NCI-H2196 treated with DMSO at 0.1 percent for 48 hours (cell line): ENCODE results near the gene ARID5A.

Source experiments
- DNase-seq: peaks from one replicate; lab custom pipeline; 2025; ENCODE audit not compliant: unreplicated experiment; lab: John Stamatoyannopoulos, UW

The ARID5A gene

DNA sequence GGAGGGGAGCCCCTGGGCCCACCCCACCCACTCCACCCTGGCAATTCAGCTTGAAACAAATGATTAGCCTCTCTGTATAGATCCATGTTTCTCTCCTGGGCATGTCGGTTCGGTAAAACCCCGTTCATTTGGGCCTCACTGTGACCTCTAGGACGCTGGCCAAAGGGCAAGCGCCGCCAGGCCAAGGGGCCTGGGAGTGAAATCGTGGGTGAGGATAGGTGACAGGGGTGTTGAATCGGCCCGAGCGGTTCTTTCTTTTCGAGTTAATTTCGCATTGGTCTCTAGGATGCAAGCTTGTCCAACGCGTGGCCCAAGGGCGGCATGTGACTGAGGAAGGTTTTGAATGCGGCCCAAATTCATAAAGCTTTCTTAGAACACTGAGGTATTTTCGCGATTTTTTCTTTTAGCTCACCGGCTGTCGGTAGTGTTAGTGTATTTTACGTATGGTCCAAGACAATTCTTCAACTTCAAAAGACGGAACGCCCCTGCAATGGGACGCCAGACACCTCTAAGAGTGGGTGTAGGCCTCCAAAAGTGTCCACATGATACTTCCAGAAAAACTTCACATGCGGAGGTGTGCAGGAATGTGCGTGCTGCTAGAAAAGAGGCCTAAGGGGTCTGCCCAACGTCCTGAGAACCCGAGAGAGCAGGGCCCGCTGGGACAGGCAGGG lies 9.8 kb upstream of the ARID5A start:
- DNase-seq, result no peak

DNA sequence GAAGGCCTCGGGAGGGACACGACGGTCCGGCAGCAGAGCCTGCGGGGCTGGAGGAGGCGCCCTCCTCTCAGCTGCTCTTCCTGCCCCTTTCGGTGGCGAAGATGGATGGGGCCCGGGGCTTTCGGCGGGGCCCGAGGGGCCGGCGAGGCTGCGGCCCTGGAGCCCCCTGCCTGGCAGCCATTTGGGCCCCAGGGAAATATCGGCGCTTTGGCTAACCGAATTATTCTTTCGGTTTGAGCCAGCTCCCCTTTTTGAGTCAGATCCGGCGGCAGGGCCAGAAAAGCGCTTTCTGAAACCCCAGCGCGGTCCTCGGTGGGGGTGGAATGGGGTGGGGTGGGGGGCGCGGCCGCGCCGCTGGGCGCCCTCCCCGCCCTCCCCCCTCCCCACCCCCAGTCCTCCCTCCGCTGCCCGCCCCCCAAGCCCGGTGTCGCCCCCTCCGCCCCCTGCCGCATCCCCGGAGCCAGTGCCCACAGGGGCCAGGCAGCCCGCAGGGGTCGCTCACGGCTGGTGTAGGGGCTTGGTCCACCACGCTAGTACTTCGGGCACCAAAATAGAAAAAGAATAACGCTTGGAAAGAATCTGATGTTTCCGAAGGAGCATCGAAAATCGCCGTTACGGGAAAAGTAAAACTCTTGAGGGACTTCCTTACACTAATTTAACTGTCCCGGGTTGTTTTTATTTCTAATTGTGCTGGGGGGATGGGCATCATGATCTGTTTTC lies 9.1 kb upstream of the ARID5A start:
- no peak for DNase-seq

DNA sequence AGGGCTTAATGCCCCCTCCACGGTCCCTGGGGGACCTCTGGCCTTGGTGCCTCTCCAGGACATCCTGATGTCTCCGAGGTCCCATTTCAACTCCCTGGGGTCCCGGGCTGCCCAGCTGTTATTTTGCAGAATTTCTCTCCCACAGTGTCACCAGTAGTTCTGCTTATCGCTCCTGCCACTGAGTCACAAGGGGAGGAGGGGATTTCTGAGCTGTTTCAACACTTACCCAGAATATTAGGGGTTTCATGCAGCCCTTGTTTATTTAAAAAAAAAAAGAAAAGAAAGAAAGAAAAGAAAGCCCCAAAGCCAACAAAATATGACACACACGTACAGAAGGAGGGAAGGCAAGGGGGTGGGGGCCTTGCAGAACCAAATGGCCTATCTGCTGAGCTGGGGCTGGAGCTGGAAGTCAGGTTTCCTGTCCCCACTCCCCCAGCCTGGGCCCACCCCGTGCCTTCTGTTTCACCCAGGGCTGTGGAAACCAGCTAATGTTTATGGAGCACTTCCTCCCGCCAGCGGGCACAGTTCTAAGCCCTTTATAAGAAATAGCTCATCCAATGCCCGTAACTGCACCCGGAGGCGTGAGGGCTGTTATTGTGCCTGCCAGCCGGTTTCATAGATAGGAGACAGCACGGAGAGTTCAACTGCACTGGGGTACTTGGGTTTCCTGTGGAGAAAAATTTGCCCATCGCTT lies 8.4 kb upstream of the ARID5A start:
- DNase-seq, result no peak

DNA sequence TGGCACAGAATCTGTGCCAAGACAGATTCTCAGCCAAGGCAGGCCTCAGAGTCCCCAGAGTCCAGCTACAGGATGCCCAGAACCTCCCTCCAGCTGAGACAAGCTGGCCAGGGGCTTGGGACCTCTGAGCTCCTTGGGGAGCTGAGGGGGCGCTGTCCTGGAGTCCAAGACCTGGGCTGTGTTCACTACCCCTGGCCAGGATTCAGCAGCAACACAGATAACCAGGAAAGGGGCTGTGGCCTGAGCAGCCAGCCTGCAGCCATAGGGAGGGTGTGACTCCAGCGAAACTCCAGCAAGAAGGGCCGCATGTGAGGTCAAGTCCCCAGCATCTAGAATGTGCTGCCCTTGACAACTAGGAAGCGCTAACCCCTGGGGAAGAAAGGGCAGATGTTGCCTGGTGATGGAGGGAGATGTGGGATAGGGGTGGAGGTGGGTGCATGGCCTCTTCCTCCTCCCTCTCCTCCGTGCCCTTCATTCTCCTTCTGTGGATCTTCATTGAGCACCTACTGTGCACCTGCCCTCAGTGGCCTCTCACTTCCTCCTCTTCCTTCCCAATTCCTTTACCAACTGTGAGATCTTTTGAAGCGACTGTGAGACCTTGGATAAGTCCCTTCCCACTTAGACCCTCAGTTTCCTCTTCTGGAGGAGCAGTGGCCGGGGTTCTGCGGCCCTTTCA lies 7.7 kb upstream of the ARID5A start:
- no peak for DNase-seq

DNA sequence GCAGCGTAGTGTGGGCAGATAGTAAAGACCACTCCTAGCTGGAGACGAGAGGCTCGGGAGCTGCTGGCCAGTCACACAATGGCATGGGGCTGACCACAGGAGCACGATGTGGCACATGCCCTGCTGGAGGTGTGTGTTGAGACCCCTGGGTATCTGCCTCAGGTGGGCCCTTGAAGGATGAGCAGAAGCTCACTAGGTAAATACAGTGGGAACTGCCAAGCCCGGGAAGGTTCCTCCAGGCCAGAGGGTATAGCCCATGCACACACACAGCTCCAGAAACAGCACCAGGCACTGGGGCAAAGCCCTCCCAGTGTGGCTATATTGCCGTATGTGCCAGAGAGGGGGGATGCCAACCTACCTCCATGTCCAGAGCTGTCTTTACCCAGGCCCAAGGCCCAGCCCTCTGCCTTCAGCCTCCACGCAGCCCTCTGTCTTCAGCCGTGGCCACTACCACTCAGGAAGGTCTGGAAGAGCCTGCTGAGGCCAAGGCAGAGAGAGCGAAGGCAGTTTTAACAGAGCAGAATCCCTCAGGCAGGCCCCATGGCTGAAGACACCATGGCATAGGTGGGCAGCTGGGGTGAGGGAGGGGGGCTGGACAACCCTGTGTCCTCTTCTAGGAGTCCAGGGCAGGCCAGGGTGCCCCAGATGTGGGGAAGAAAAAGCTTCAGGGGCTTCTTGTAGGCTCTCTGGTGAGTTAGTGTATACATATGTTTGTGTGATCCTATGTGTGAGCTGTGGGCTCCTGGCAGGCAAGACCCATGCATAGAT lies 7.0 kb upstream of the ARID5A start:
- no peak for DNase-seq

DNA sequence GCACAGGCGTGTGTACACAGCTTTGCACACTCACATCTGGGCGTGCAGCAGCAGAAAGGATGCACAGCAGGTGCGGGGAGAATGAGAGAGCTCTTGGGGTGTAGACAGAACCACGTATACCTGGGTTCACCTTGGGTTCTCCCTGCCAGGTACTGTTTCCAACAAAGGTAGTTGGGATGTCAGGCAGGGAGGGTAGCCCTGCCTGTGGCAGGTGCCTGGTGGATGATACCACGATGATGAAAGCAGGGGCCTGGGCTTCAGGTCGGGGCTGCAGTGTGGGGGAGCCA lies 6.5 kb upstream of the ARID5A start:
- no peak for DNase-seq

DNA sequence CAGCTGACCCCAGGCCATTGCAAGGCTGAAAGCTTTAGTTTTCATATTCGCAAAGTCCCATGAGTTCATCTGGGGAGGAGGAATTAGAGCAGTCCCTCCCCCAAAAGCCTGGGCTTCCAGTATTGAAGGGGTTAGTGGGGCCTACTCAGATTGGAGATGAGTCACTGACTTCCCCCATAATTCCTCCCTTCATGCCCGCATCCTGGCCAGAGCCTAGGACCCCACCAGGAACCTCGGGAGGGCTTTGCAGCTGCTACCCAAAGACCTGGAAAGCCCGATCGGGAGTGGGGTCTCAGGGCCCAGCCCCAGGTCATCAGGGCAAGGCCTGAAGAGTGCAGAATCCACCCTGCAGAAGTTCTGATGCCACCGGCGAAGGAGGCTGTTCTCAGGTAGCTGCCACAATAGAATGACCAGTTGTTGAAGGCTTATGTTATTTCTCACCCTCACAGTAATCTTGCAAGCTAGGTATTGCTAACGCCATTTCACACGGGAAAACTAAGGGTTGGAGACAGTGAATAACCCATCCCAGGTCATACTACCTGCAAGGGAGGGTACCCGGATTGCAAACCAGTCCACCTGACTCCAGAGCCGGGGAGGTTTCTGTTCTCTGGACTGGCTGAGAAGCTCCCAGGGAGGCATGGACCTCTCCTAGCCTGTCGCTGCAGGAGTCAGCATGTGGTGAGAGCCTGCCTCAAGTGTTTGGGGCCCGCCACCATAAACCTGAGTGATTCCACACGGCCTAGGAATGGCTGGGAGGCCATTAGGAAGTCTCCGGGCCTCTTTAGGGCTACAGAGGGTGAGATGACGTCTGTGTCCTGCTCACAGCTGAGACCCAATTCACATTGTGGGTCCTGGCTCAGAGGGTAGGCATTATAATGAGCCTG lies 5.8 kb upstream of the ARID5A start:
- DNase-seq, result no peak

DNA sequence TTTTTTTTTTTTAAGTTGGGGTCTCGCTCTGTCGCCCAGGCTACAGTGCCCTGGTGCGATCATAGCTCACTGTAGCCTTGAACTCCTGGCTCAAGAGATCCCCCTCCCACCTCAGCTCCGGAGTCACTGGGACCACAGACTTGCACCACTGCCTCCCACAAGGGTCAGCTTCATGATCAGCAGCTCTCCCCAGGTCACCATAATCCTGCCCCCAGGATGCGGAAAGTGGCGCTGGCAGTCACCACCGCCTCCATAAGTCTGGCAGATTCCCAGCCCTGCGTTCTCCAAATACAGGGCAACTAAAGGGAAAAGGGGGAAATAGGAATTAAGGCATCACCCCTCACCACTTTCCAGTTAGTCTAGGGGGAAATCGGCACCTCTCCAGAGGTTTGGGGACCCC lies 5.2 kb upstream of the ARID5A start:
- DNase-seq, result no peak

DNA sequence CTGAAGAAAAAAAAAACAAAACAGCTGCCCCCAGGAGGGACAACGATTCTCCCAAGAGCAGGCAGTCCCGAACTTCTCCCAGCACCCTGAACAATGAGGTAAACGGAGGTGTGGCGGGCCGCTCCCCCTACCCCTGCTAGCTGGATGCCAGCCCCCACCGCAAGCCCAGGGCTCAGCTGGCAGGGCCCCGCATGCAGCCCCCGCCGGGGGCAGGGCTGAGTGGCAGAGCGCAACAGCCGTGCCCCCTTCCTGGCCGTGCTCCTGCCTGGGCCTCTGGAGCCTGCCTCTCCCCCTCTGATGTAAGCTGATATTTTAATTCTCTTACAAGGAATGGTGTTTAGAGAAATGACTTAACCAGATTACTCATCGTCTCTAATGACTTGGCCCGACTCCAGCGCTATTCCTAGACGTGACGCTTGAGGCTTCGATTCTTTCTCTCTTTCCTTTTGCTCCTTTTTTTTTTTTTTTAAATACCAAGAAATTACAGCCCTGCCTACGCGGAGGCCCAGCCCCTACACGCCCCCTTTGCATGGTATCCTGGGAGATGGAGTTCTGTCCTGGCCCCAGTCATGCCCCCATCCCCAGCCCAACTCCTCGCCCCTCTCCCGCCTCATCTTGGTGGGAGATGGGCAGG lies 4.6 kb upstream of the ARID5A start:
- DNase-seq, result peak; percentile 84

DNA sequence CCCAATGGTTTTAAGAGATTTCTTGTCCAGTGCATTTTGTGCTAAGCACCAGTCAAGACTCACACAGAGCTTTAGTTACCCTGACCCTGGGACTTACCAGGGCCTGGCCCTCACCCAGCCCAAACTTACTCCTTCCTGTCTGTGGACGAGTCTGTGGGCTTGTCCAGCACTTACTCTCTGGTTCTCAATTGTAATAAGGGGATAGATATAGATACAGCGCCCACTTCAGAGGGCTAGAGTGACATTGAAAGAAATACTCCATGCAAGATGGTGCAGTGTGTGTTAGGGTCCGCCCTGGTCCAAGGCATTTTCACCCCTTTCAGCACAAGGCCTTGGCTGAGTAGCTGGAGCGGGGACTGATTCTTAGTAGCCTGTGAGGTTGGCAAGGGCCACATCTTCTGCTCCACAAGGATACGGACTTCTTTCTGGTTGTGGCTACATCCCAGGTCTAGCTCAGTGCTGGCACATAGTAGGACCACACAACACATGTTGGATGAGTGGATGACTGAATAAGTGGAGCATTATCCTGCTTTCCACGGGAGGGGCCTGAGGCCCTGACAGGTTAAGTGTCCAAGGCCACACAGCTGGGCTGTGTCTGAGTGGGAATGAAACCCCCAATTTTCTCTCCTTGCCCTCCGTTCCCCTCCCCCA lies 3.8 kb upstream of the ARID5A start:
- DNase-seq, result no peak

DNA sequence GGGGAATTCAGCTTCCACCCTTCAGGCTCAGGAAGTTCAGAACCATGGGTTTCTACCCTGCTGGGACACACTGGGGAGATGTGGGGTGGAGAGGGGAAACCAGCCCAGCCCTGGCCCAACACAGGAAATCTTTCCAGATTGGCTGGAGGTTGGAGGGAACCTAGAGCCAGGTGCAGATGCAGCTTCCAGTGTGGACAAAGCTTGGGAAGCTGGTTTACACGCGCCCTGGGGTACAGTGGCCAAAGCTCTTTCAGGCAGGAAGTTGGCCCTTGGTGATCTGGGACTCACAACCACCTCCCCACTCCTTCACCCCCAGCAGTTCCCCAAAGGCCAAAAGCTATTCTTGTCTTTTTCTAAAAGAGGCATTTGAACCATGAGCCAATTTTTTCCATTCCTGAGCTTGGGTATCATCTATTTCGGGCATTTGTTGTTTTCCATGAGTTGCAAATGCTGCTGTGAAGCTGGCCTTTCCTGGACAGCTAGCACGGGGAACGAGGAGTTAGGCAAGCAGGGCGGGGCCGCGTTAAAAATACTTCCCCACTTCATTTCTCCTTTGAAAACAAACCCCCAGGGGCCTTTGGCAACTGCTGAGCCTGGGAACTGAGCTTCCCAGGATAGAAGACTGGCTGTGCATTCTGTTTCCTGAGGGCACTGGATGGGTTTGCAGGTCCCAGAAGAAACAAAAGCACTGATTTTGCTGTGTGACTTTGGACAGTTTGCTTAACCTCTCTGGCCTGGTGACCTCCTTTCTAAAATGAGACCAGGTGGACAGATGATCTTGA lies 3.1 kb upstream of the ARID5A start:
- DNase-seq, result no peak

DNA sequence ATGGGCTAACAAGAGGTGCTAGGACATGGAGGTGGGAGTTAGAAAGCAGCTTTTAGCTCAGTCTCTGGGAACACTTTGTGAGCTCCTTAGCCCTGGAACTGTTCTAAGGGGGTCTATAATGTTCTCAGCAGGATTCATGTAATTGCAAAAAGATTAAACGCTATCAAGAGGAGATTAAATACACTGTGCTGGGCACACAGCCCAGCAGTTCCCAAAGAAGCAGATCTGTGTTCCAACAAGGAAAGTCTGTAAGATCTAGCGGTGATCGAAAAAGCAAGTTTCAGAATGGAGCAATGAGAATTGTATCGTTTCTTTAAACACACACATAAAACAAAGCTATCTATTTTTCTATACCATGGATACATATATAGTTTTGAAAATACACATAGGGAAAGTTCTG lies 2.4 kb upstream of the ARID5A start:
- DNase-seq, result no peak

DNA sequence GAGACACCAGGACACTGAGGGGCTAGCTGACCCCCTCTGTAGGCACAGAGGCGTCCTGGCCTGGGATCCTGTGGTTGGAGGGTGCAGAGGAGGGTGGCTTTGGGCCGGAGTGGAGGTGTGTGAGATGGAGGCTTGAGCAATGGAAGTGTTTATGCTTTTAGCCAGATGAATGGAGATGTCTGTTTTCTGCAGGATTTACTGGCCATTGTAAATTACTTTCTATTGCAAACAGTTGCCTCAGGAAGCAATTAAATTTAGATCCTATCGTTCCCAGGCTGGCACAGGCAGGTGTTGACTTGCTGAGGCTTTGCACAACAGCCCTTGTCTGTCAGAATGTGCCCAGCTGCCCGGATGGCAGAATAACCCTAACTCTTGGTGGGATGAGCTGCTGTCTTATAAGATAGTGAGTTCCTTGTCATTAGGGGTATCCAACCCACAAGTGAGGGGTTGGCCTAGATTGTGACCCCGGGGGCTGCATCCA lies 1.8 kb upstream of the ARID5A start:
- DNase-seq, result peak; percentile 45

DNA sequence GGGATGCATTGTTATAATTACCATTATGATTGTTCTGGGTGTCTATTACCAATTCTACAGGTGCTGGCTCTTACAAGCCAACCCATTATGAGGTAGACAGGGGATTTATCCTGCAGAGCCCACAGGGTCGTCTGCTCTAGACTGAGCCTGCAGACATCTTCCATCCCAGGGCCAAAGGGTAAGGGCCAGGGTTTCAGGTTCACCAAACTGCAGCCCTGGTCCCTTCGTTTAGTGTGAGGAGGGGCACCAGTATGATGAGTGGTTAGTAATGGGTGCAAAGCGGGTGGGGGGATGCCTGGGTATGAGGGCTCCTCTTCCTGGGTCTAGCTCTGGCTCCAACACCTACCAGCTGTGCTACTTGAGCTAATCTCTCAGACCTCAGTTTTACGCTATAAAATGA lies 1.2 kb upstream of the ARID5A start:
- no peak for DNase-seq

DNA sequence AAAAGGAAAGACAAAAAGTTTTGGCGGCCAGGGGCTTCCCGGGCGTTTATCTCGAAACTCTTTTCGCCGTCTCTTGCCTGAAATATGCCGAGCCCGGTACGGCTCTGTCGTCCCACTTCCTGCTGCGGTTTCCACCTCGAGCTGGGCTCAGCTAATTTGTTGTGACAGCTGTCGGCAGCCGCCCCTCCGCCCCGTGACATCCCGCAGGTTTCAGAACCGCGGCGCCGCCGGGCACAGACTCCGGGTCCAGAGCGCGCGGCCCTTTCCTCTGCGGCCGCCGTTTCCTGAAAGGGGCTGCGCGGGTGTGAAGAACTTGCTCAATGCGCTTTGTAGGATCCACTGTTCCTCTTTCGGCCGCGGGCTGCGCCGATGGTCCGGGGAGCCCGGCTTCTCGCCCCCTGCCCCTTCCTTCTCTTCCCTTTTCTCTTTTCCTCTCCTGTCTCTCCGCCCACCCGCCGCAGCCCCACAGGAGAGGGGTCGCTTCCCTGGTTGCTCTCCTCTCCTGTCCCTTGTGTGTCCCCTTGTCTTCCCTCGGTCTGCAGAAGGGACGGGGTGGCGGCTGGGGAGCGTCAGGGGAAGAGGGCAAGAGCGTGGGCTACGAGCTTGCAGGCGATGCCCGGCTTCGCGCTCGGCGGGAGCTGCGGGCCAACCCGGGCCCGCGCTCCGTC lies 648 bp downstream of the ARID5A start:
- DNase-seq, result no peak

DNA sequence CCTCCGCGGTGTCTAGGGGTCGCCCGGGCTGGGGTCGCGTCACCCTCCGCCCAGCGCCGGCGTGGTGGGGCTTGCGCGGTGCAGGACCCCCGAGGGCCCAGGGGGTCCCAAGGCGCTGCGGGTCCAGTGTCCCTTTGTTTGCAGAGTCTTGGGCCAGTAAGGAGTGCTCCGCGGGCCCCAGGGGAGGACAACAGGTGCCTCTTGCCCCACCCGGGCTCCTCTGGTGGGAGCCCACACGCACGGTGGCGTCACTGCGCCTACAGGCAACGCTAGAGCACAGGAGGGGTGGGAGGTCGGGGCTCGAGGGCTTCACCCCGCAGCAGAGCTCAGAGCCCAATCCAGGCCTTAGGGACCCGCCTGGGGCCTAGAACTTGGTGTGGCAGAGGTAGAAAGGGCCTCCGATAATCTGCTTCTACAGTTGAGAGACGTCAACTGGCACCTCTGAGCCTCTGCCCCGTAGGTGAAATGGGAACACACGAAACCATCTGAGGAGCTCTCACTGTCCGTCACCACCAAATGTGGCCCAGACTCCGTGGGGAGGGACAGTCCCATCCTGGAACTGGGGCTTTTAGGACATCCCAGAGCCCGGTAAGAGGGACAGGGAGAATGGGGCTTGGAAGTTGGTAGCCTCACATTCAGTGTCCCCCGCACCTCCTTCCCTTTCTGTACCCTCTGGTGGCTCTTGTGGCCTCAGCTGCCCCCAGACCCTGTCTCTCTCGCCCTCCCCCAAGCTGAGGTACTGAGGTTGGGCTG lies 1.4 kb downstream of the ARID5A start:
- no peak for DNase-seq
